IMR-90 (cell line): Measurements from ENCODE around the gene B3GNT5. TPM values are rescaled to one million over a fixed set of nuclear protein-coding genes. Genes with fewer than 3 reads are reported as not detected.

Experiments
- ATAC-seq: fragments of 200-7000 bp; cut with Tn5 transposase; 2 replicates; pipeline ENCODE4 v1.9.1; 2020; ENCODE audit warnings: low read depth, mild to moderate bottlenecking, moderate library complexity
- BruUV-seq: library from RNA; stranded (reverse); fragments of 400-500 nt; replicated peaks from 2 replicates; lab custom pipeline; 2021; lab: Mats Ljungman, UMichigan
- CTCF ChIA-PET: fragments of 300-600 bp; formaldehyde crosslinking; extraction: SDS; loops from one replicate; lab custom pipeline; 2021; ENCODE audit warnings: antibody characterized with exemption; lab: Yijun Ruan, JAX
- POLR2A ChIA-PET: fragments of 300-600 bp; sonication (Branson Sonifier 250); formaldehyde crosslinking; loops from one replicate; lab custom pipeline; 2022; ENCODE audit warnings: antibody characterized with exemption; ENCODE audit not compliant: unreplicated experiment; lab: Charles Lee
- DNase-seq: peaks from one replicate; pipeline ENCODE4 v3.0.0; 2013
- H2AFZ ChIP-seq: replicated peaks from 2 replicates; pipeline ENCODE3; 2013; ENCODE audit warnings: low read length, mild to moderate bottlenecking; ENCODE audit not compliant: poor library complexity
- H2AK5ac ChIP-seq: 2 replicates; pipeline ENCODE4 v1.6.1; 2013; ENCODE audit warnings: low read depth, low read length, inconsistent platforms
- H2AK9ac ChIP-seq: replicated peaks from 2 replicates; pipeline ENCODE3; 2013; ENCODE audit warnings: mild to moderate bottlenecking, low read depth, low read length, moderate library complexity; ENCODE audit not compliant: poor library complexity
- H2BK120ac ChIP-seq: 2 replicates; pipeline ENCODE4 v1.6.1; 2013; ENCODE audit warnings: low read depth, low read length, inconsistent platforms
- H2BK15ac ChIP-seq: 3 replicates; pipeline ENCODE4 v1.6.1; 2013; ENCODE audit warnings: low read depth, low read length, inconsistent platforms
- H2BK20ac ChIP-seq: 2 replicates; pipeline ENCODE4 v1.6.1; 2013; ENCODE audit warnings: low read depth, mild to moderate bottlenecking, inconsistent platforms, low read length, moderate library complexity
- H2BK5ac ChIP-seq: 2 replicates; pipeline ENCODE4 v1.6.1; 2013; ENCODE audit warnings: mild to moderate bottlenecking, low read depth, low read length, inconsistent platforms; ENCODE audit not compliant: poor library complexity, severe bottlenecking
- H3K14ac ChIP-seq: replicated peaks from 2 replicates; pipeline ENCODE4 v1.6.1; 2013; ENCODE audit warnings: low read depth, low read length, inconsistent platforms
- H3K18ac ChIP-seq: 2 replicates; pipeline ENCODE4 v1.6.1; 2013; ENCODE audit warnings: low read depth, low read length, control low read depth
- H3K23ac ChIP-seq: 2 replicates; pipeline ENCODE4 v1.6.1; 2013; ENCODE audit warnings: low read depth, low read length, inconsistent platforms
- H3K27ac ChIP-seq: 2 replicates; pipeline ENCODE4 v1.5.1; 2013; ENCODE audit warnings: mild to moderate bottlenecking, control low read depth, low read length; ENCODE audit not compliant: insufficient read depth
- H3K27me3 ChIP-seq: 2 replicates; pipeline ENCODE4 v1.6.1; 2013; ENCODE audit warnings: low read length; ENCODE audit not compliant: control insufficient read depth, insufficient read depth
- H3K36me3 ChIP-seq: 2 replicates; pipeline ENCODE4 v1.6.1; 2013; ENCODE audit warnings: low read length, mixed read lengths; ENCODE audit not compliant: control insufficient read depth, insufficient read depth
- H3K4ac ChIP-seq: 2 replicates; pipeline ENCODE4 v1.6.1; 2013; ENCODE audit warnings: low read depth, low read length, inconsistent platforms
- H3K4me1 ChIP-seq: 2 replicates; pipeline ENCODE4 v1.6.1; 2013; ENCODE audit warnings: low read length, mixed read lengths; ENCODE audit not compliant: control insufficient read depth, insufficient read depth
- H3K4me2 ChIP-seq: 2 replicates; pipeline ENCODE4 v1.6.1; 2013; ENCODE audit warnings: low read depth, mild to moderate bottlenecking, control low read depth, low read length, moderate library complexity
- H3K4me3 ChIP-seq: 2 replicates; pipeline ENCODE4 v1.5.1; 2013; ENCODE audit warnings: low read depth, mild to moderate bottlenecking, control low read depth, low read length, moderate library complexity; ENCODE audit not compliant: insufficient read depth
- H3K56ac ChIP-seq: 2 replicates; pipeline ENCODE4 v1.6.1; 2013; ENCODE audit warnings: low read length, inconsistent platforms; ENCODE audit not compliant: insufficient read depth; ENCODE audit errors: extremely low read depth
- H3K79me1 ChIP-seq, 2 experiments: 2 replicates each; pipeline ENCODE4 v1.6.1; 2013; ENCODE audit warnings: low read length in 2 of 2, inconsistent platforms in 1 of 2, low read depth in 1 of 2
- H3K9ac ChIP-seq: 2 replicates; pipeline ENCODE4 v1.6.1; 2013; ENCODE audit warnings: low read depth, low read length, control low read depth
- H3K9me1 ChIP-seq: 2 replicates; pipeline ENCODE4 v1.6.1; 2013; ENCODE audit warnings: low read length, inconsistent platforms; ENCODE audit not compliant: insufficient read depth
- H3K9me3 ChIP-seq: 2 replicates; pipeline ENCODE4 v1.6.1; 2013; ENCODE audit warnings: low read length; ENCODE audit not compliant: control insufficient read depth, insufficient read depth
- H4K20me1 ChIP-seq: 2 replicates; pipeline ENCODE4 v1.6.1; 2013; ENCODE audit warnings: low read length, inconsistent platforms; ENCODE audit not compliant: insufficient read depth
- H4K5ac ChIP-seq: 2 replicates; pipeline ENCODE4 v1.6.1; 2013; ENCODE audit warnings: mild to moderate bottlenecking, low read depth, low read length, control low read depth
- H4K8ac ChIP-seq, 2 experiments: 2 replicates each; pipeline ENCODE4 v1.6.1; 2013; ENCODE audit warnings: low read depth in 2 of 2, low read length in 2 of 2, control low read depth in 1 of 2, inconsistent platforms in 1 of 2
- H4K91ac ChIP-seq: 2 replicates; pipeline ENCODE4 v1.6.1; 2013; ENCODE audit warnings: low read depth, low read length, inconsistent platforms; ENCODE audit not compliant: insufficient read depth
- BHLHE40 ChIP-seq: fragments of 150-350 bp; IDR thresholded peaks from 2 replicates; pipeline ENCODE4 v1.6.1; 2016; ENCODE audit warnings: mild to moderate bottlenecking, low read depth, low read length
- CEBPB ChIP-seq: IDR thresholded peaks from 2 replicates; pipeline ENCODE4 v1.6.1; 2012; ENCODE audit warnings: low read depth, low read length, improper control_type of control experiment
- CHD1 ChIP-seq: IDR thresholded peaks from 2 replicates; pipeline ENCODE4 v1.6.1; 2012; ENCODE audit warnings: low read depth, low read length, improper control_type of control experiment
- CTCF ChIP-seq: conservative IDR thresholded peaks from 2 replicates; pipeline ENCODE4 v1.5.1; 2012; ENCODE audit warnings: mild to moderate bottlenecking, low read depth, low read length, improper control_type of control experiment
- ELK1 ChIP-seq: fragments of 150-350 bp; IDR thresholded peaks from 2 replicates; pipeline ENCODE4 v1.6.1; 2016; ENCODE audit warnings: low read depth, mild to moderate bottlenecking, low read length, moderate library complexity, borderline replicate concordance
- FOS ChIP-seq: fragments of 150-350 bp; IDR thresholded peaks from 2 replicates; pipeline ENCODE4 v1.6.1; 2016; ENCODE audit warnings: low read depth, low read length
- MAFK ChIP-seq: IDR thresholded peaks from 2 replicates; pipeline ENCODE4 v1.6.1; 2012; ENCODE audit warnings: low read depth, low read length, improper control_type of control experiment
- MAZ ChIP-seq: IDR thresholded peaks from 2 replicates; pipeline ENCODE4 v1.6.1; 2012; ENCODE audit warnings: low read depth, mild to moderate bottlenecking, low read length, improper control_type of control experiment, moderate library complexity, borderline replicate concordance
- MXI1 ChIP-seq: IDR thresholded peaks from 2 replicates; pipeline ENCODE4 v1.6.1; 2012; ENCODE audit warnings: low read depth, mild to moderate bottlenecking, low read length, moderate library complexity, borderline replicate concordance
- NFE2L2 ChIP-seq: fragments of 150-350 bp; IDR thresholded peaks from 2 replicates; pipeline ENCODE4 v1.6.1; 2016; ENCODE audit warnings: low read depth, mild to moderate bottlenecking, low read length
- POLR2A ChIP-seq: IDR thresholded peaks from 2 replicates; pipeline ENCODE4 v1.6.1; 2012; ENCODE audit warnings: mild to moderate bottlenecking, low read depth, low read length
- RAD21 ChIP-seq: IDR thresholded peaks from 2 replicates; pipeline ENCODE4 v1.6.1; 2012; ENCODE audit warnings: low read length, improper control_type of control experiment
- RCOR1 ChIP-seq: IDR thresholded peaks from 2 replicates; pipeline ENCODE4 v1.6.1; 2012; ENCODE audit warnings: mild to moderate bottlenecking, low read length, improper control_type of control experiment; ENCODE audit not compliant: insufficient replicate concordance
- RFX5 ChIP-seq: IDR thresholded peaks from 2 replicates; pipeline ENCODE4 v1.8.0; 2012; ENCODE audit warnings: low read depth, mild to moderate bottlenecking, low read length, moderate library complexity
- SMC3 ChIP-seq: fragments of 150-350 bp; IDR thresholded peaks from 2 replicates; pipeline ENCODE4 v1.6.1; 2016; ENCODE audit warnings: low read depth, mild to moderate bottlenecking, antibody characterized with exemption, low read length, moderate library complexity
- USF2 ChIP-seq: fragments of 150-350 bp; IDR thresholded peaks from 2 replicates; pipeline ENCODE4 v1.6.1; 2017; ENCODE audit warnings: mild to moderate bottlenecking, antibody characterized with exemption, low read length, low read depth
- WGBS, 2 experiments: methylation state at CpG; one replicate each; pipeline versions ENCODE4 v1.1.5 to v1.1.7; 2013; ENCODE audit warnings: missing lambda C conversion rate in 2 of 2; ENCODE audit not compliant: insufficient read length in 1 of 2; ENCODE audit errors: extremely low coverage in 2 of 2; 5-methylcytosine and 5-hydroxymethylcytosine counted together
- dilution Hi-C: fragments of 300-500 bp; cut with HindIII; formaldehyde crosslinking; loops from one replicate; pipeline ENCODE4 v1.14.3; 2018; ENCODE audit warnings: low sequenced_read_pairs; ENCODE audit not compliant: unreplicated experiment
- in situ Hi-C: fragments of 300-500 bp; cut with MboI; formaldehyde crosslinking; loops from 3 replicates; pipeline ENCODE4 v1.14.3; 2019; ENCODE audit warnings: low sequenced_read_pairs, inconsistent platforms, mixed read lengths
- intact Hi-C: fragments of 100-400 bp; cut with micrococcal nuclease; formaldehyde crosslinking; loops from 2 replicates; pipeline ENCODE4 v1.10.0; 2022
- polyA plus RNA-seq, 3 experiments: library from polyadenylated mRNA; depleted of rRNA; stranded (reverse); fragments of >200 nt; gene quantifications; 2 replicates each; pipeline ENCODE4 v1.2.3, GENCODE V29; 2012; ENCODE audit warnings: low replicate concordance in 1 of 3
- total RNA-seq: library from RNA; depleted of rRNA; stranded (reverse); fragments of >200 nt; gene quantifications from 2 replicates; pipeline ENCODE4 v1.2.3, GENCODE V29; 2012

B3GNT5 gene
- total and polyA plus RNA-seq, 2 of the 4 experiments (the other 2 are of a cell fraction), result 1.6 to 3.4 TPM

GRCh38 chr3:183210341-183210740, 42.7 kb upstream of the B3GNT5 start:
- dilution Hi-C loops (no loop called here), in situ Hi-C loops (no loop called here), intact Hi-C loops (no loop called here)
- H4K8ac ChIP-seq, result no peak overlapping the region
- DNase-seq, result no peak
- H3K36me3 ChIP-seq, result no peaks in the 10 kb centered on the region
- no peaks in the 10 kb centered on the region for H3K4me1 ChIP-seq
- no peak overlapping the region for H2BK15ac ChIP-seq
- no peak overlapping the region for H2AFZ ChIP-seq
- no peak overlapping the region for H3K4me2 ChIP-seq
- H2BK5ac ChIP-seq, result no peak overlapping the region
- no peak overlapping the region for H3K9ac ChIP-seq
- no peak overlapping the region for H3K18ac ChIP-seq
- H3K27me3 ChIP-seq, result peaks cover 29% of the 10 kb centered on the region
- no peak overlapping the region for H4K5ac ChIP-seq
- TF ChIP-seq CHD1 (no peak), POLR2A (no peak), RAD21 (no peak), SMC3 (no peak), MXI1 (no peak), ELK1 (no peak), MAZ (no peak), RCOR1 (no peak), NFE2L2 (no peak), CTCF (no peak), CEBPB (no peak), MAFK (no peak), BHLHE40 (no peak), FOS (no peak), USF2 (no peak), RFX5 (no peak)
- H3K9me3 ChIP-seq, result no peaks in the 10 kb centered on the region
- H4K20me1 ChIP-seq, result no peaks in the 10 kb centered on the region
- no peak overlapping the region for H4K91ac ChIP-seq
- ChIA-PET CTCF (no interaction called here), POLR2A (no interaction called here)
- ATAC-seq, result no peak
- WGBS, 2 experiments, result 25% methylated on average over 1 of the region's 5 CpGs; no CpG with 5 or more reads in 1 of the 2 experiments
- no peak overlapping the region for H2BK20ac ChIP-seq
- no peak overlapping the region for H3K4me3 ChIP-seq
- H2BK120ac ChIP-seq, result no peak overlapping the region
- no peak overlapping the region for H3K56ac ChIP-seq
- no peak overlapping the region for H3K14ac ChIP-seq
- H3K79me1 ChIP-seq, result no peaks in the 10 kb centered on the region
- no peak overlapping the region for H3K27ac ChIP-seq
- H3K4ac ChIP-seq, result no peak overlapping the region
- H2AK9ac ChIP-seq, result no peak overlapping the region
- no peak overlapping the region for H2AK5ac ChIP-seq
- no peak overlapping the region for H3K23ac ChIP-seq
- H3K9me1 ChIP-seq, result no peaks in the 10 kb centered on the region
- BruUV-seq, result no TSS peak
